ENCODE measurements around the gene COPG1. TPM values are rescaled to one million over a fixed set of nuclear protein-coding genes. Genes with fewer than 3 reads are reported as not detected.

Gene COPG1
- total RNA-seq, 8 experiments from 2014 or later: 98.3 to 201 (median 160) TPM

DNA sequence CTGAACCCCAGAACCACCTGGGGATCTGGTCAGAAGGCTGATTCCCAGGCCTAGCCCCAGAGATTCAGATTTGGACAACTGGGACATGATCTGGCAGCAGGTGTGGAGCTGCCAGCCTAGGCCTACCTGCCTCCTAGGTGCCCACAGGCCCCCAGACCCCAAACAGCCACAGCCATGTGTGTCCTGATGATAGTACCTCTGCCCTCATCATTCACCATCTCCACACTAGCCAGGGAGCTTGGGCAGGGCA, 63.9 kb downstream of the COPG1 start:
- in situ Hi-C loops (cut with MboI; ENCODE audit: low pct_unique_long_range_greater_than_20kb in 2 of 9, low sequenced_read_pairs in 9 of 9, unreplicated experiment in 9 of 9): no loop called here
- peaks cover 5 to 14% of the 10 kb centered on the region in 2 donors for H3K4me1 ChIP-seq (replicated peaks in 1 of 2)
- no peak overlapping the region for H3K27ac ChIP-seq
- H3K4me3 ChIP-seq: no peak overlapping the region
- ATAC-seq (replicated peaks in 6 of 8): peak in 1 of 8 experiments; percentile 1

DNA sequence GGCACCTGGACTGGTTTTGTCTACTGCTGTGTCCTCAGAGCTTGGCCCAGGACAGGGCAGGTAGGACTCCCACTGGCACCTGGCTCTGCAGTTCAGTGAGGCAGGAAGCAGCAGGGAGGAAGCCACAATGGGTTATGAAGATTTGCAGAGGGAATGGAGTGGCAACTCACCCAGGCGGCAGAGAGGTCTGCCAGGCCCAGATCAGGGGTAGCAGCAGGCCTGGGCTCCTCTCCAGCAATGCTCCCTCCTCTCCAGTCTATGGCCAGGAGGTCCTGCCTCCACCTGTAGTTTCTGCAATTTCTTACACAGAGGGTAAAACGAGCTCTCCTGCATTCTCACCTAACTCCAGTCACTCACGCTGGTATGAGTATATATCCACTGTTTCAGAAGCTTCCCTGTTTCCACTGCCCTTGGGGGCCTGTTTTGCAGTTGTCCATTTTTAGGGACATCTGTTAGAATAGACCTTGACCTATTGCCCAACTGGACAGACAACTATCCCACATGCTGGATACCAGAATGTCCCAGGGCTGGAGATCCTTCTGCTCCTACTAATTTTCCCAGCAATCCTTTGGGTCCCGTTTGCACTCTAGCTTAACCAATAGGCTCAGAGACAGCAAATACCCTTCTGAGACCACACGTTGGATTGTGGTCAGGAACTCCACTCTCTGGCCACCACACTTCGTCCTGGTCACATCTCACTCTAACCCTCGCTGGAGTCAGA, 64.4 kb downstream of the COPG1 start:
- Histone ChIP-seq H3K4me3 (peak overlapping the region; percentile 70 to 79 (median 73)), H3K4me1 (replicated peaks in 1 of 2) (peaks cover 5 to 14% of the 10 kb centered on the region in 2 donors), H3K27ac (no peak overlapping the region)
- ATAC-seq (replicated peaks in 6 of 8): peak in 4 of 8 experiments; percentile 0 to 1 (median 0)
- in situ Hi-C loops (cut with MboI; ENCODE audit: low pct_unique_long_range_greater_than_20kb in 2 of 9, low sequenced_read_pairs in 9 of 9, unreplicated experiment in 9 of 9): no loop called here
- WGBS, 10 experiments: 0 to 80% (median 44%) methylated on average over 1 to 6 of the region's 7 CpGs; no CpG with 5 or more reads in 2 of the 10 experiments

DNA sequence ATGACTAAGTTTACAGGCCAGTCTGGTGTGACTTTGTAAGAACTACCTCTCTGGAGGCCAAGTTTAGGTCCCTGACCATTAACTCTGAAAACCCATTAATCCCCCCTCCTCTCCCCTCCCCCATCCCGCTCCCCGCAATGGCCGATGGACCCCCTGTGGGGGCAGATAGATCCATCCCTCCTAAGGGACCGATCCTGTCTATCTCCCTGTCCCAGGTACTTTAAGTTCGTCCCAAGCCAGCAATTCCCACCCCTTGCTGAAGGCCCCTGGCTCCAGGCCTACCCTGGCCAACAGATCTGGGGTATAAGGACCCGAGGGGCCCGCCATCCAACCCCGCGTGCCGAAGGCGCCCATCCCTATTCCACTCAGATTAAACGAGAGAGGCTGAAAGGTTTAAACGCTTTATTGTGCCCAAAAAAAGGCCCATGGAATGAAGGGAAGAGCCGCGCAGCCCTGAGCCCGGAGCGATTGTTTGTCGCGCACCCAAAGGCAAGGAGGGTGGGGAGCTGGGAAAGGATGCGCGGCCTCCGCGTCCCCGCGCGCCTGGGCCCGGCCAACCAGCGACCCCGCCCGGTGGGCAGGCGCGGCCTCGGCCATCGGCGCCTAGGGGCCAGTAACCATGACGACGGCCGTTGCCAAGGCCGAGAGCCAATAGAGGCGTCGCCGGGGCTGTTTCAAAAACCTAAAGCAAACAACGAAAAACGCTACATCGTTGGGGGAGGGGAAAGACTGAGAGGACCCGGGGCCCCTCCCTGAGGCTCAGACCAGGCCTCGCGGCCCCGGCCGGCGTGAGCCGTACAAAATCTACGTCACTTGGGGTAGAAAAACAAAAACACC, 65.2 kb downstream of the COPG1 start:
- in situ Hi-C loops (cut with MboI; ENCODE audit: low pct_unique_long_range_greater_than_20kb in 2 of 9, low sequenced_read_pairs in 9 of 9, unreplicated experiment in 9 of 9): no loop called here
- peak overlapping the region; percentile 52 to 82 for H3K27ac ChIP-seq
- H3K4me3 ChIP-seq: peak overlapping the region; percentile 70 to 79 (median 73)
- ATAC-seq (replicated peaks in 6 of 8): peak; percentile 42 to 75 (median 72)
- peaks cover 5 to 14% of the 10 kb centered on the region in 2 donors for H3K4me1 ChIP-seq (replicated peaks in 1 of 2)
- 0 to 1% (median 0%) methylated on average over 2 to 21 of the region's 53 CpGs; no CpG with 5 or more reads in 6 of the 10 experiments for WGBS, 10 experiments

DNA sequence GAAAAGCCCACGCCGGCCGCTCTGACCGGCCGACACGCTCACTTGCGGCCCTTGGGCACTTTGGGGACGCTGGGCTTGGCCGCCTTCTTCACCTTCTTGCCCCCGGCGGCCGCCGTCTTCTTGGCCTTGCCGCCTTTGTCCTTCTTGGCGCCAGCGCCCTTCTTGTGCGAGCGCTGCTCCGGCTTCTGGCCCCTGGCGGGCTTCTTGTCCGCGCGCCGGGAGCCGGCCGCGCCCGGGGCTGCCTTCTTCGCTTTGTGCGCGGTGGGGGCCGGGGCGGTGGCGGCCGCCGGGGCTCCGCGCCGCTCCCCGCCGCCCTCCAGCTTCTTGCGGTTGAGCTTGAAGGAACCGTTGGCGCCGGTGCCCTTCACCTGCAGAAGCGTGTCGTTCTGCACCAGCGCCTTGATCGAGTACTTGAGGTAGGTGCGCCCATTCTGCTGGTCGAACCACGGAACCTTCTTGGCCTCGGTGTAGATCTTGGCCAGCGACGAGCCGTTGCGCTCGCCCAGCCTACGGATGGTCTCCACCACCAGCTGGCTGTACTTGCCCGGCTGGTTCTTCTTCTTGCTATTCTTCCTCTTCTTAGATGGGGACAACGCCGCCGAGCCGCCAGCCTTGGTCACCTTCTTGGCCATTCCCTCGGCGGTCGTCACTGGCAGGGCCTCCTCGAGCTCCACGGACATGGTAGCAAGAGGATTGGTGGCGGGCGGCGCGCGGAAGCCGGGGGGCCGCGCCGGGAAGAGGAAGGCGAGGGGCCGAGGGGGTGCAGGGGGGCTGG, 66.0 kb downstream of the COPG1 start:
- H3K27ac ChIP-seq: peak overlapping the region; percentile 52 to 82
- 0 to 4% (median 2%) methylated on average over 4 to 11 of the region's 80 CpGs; no CpG with 5 or more reads in 4 of the 10 experiments for WGBS, 10 experiments
- H3K4me1 ChIP-seq (replicated peaks in 1 of 2): peaks cover 5 to 14% of the 10 kb centered on the region in 2 donors
- ATAC-seq (replicated peaks in 6 of 8): peak; percentile 0 to 10 (median 6)
- in situ Hi-C loops (cut with MboI; ENCODE audit: low pct_unique_long_range_greater_than_20kb in 2 of 9, low sequenced_read_pairs in 9 of 9, unreplicated experiment in 9 of 9): no loop called here
- H3K4me3 ChIP-seq: peak overlapping the region; percentile 70 to 79 (median 73)

DNA sequence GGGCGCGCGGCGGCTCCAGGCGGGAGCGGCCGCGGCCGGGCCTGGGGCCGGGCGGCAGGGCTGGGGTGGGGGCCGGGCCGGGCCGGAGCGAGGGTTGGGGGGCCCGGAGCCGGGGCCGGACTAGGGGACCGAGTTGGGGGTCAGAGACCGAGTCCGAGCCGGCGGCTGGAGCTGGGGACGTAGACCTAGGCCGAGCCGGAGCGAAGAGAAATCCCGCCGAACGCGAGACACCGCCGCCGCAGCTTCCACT, 66.5 kb downstream of the COPG1 start:
- peaks cover 5 to 14% of the 10 kb centered on the region in 2 donors for H3K4me1 ChIP-seq (replicated peaks in 1 of 2)
- WGBS, 10 experiments: no CpG with 5 or more reads among the region's 34 CpGs
- H3K4me3 ChIP-seq: peak overlapping the region; percentile 70 to 79 (median 73)
- in situ Hi-C loops (cut with MboI; ENCODE audit: low pct_unique_long_range_greater_than_20kb in 2 of 9, low sequenced_read_pairs in 9 of 9, unreplicated experiment in 9 of 9): no loop called here
- ATAC-seq (replicated peaks in 6 of 8): peak in 2 of 8 experiments; percentile 22 to 25
- H3K27ac ChIP-seq: peak overlapping the region; percentile 46 to 82

DNA sequence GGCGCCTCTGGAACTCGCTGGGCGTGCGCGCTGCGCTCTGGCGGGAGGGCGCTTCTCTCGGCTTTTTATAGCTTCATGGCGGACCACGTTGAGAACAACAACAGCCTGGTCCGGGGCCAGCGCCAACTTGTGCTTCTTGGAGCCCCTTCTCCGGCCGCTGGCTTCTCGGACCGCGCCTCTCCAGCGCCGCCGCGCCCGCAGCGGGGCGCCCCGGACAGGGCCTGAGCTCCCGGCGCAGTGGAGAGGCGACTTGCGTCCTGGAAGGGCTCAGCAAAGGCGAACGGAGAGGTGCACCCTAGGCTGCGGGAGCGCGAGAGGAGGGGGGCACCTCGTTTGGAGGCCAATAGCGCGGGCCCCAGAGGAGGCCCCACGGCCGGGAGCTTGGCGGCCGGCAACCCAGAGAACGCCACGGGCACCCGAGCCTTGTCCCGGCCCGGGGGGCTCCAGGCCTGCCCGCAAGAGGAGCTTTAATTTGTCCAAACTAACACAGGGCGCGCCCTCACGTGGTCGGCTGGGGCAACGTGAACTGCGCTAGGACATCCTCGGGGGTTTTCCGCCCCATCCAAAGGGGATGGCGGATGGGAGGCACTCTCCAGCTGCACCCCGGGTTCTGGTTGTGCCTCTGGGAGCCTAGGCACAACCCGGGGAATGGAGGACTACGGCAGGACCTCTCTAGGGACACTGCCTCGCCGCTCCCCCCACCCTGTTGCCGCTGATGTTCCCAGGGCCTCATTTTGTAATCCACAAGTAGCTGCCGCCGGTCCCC, 67.0 kb downstream of the COPG1 start:
- Histone ChIP-seq H3K4me1 (replicated peaks in 1 of 2) (peaks cover 5 to 14% of the 10 kb centered on the region in 2 donors), H3K4me3 (peak overlapping the region; percentile 70 to 79 (median 73)), H3K27ac (peak overlapping the region; percentile 4 to 82)
- ATAC-seq (replicated peaks in 6 of 8): peak; percentile 24 to 64 (median 46)
- in situ Hi-C loops (cut with MboI; ENCODE audit: low pct_unique_long_range_greater_than_20kb in 2 of 9, low sequenced_read_pairs in 9 of 9, unreplicated experiment in 9 of 9): no loop called here
- WGBS, 10 experiments: 0 to 7% (median 0%) methylated on average over 2 to 5 of the region's 65 CpGs; no CpG with 5 or more reads in 5 of the 10 experiments

DNA sequence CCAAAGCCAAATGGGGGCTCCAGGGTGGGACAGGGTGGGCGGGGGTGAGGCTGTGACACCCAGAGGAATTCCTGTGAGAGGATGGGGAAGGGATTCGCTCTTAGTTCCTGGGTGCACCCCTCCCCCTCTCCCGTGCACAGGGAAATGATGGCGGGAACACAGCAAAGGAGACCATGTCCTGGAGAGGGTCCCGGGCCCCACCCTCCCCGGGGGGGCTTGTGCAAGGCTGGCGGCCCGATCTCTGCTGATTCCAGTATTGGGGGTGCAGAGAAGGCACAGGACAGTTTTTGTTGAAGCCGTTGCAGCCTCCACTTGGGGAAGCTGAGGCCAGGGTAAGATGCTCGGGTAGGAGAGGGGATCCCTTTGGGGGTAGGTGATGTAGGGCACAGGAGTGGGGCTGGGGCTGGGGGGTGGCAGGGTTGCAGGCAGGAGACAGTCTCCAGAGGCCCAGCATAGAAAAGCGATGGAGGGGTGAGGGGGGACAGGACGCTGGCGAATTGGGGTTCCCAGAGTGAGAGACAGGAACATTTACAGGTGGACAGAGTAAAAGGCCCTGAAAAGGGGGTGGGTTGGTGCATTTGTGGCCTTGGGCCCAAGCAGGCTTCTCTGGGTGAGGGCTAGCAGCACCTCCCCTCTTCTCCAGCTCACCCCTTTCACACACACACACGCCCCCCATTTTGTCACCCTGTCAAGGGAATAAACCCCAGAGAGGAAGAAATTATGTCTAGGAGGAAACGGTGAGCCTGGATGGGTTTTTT, 67.8 kb downstream of the COPG1 start:
- 20 to 80% methylated on average over 1 of the region's 15 CpGs; no CpG with 5 or more reads in 8 of the 10 experiments for WGBS, 10 experiments
- in situ Hi-C loops (cut with MboI; ENCODE audit: low pct_unique_long_range_greater_than_20kb in 2 of 9, low sequenced_read_pairs in 9 of 9, unreplicated experiment in 9 of 9): no loop called here

DNA sequence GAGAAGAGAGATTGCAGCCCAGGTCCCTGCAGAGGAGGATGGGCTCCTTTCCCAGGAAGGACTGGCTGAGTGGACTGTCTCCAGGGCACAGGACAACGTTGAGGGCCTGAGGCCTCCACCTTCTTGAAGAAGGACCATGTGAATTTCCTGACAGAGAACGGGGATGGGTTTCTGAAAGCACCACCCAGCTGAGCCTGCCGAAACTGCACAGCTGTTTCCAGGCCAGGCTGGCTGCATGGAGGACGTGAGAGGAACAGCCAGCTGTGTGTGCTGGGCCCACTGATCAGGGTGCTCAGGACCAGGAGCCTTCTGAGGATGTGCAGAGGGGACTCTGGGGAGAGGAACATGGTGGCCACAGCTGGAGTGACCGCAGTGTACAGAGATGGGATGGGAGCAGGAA, 68.4 kb downstream of the COPG1 start:
- in situ Hi-C loops (cut with MboI; ENCODE audit: low pct_unique_long_range_greater_than_20kb in 2 of 9, low sequenced_read_pairs in 9 of 9, unreplicated experiment in 9 of 9): no loop called here
- H3K27ac ChIP-seq: no peak overlapping the region
- ATAC-seq (replicated peaks in 6 of 8): no peak
- WGBS, 10 experiments: 6 to 83% methylated on average over 1 to 3 of the region's 5 CpGs; no CpG with 5 or more reads in 8 of the 10 experiments
- peaks cover 5 to 14% of the 10 kb centered on the region in 2 donors for H3K4me1 ChIP-seq (replicated peaks in 1 of 2)
- no peak overlapping the region for H3K4me3 ChIP-seq

More for the DNA sequence above, 67.8 kb downstream of the COPG1 start:
- H3K4me3 ChIP-seq: peak overlapping the region; percentile 70 to 79 (median 73)
- peaks cover 5 to 14% of the 10 kb centered on the region in 2 donors for H3K4me1 ChIP-seq (replicated peaks in 1 of 2)
- ATAC-seq (replicated peaks in 6 of 8): no peak
- peak overlapping the region in 1 of 2 donors; percentile 82 for H3K27ac ChIP-seq

DNA sequence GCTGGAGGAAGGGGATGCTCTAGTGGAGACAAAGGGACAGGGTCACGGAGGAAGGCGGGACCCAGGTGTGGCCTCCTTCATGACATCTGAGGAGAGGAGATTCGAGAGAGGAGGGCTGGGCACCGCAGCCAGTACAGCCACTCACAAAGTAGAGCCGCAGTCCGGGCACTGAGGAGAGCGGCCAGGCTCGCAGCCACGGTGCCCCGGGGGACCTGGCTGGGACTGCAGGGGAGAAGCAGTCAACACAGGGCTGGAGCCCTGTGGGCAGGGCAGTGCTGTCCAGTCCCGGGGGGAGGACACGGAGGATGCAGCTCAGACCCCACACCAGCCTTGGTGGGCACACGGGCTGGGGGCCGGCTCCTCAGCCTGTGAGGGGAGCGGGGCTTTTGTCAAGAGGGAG, 69.5 kb downstream of the COPG1 start:
- 80 to 87% (median 82%) methylated on average over 1 to 6 of the region's 15 CpGs; no CpG with 5 or more reads in 5 of the 10 experiments for WGBS, 10 experiments
- in situ Hi-C loops (cut with MboI; ENCODE audit: low pct_unique_long_range_greater_than_20kb in 2 of 9, low sequenced_read_pairs in 9 of 9, unreplicated experiment in 9 of 9): no loop called here
- ATAC-seq (replicated peaks in 6 of 8): no peak
- Histone ChIP-seq H3K27ac (no peak overlapping the region), H3K4me3 (no peak overlapping the region), H3K4me1 (replicated peaks in 1 of 2) (peaks cover 5 to 9% of the 10 kb centered on the region in 2 donors)

DNA sequence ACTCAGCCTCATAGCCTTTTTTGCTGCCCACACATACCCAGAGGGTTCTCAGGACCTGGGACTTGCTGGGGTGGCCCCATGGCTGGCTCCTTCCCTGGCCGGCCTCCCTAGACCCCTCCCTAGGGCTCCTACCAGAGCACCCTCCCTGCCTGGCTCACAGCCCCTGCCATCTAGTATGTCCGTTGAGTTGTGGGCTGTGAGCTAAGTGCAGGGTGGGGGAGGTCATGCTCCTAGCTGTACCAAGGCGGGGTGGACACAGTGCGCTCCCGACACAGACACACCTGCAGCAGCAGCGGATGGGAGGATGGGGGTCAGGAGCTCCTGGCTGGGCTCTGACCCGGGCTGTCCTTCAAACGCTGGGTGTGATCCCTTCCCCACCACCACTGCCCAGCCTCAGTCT, 70.9 kb downstream of the COPG1 start:
- Histone ChIP-seq H3K4me3 (no peak overlapping the region), H3K4me1 (replicated peaks in 1 of 2) (peaks cover 5 to 6% of the 10 kb centered on the region in 2 donors), H3K27ac (no peak overlapping the region)
- 60 to 100% (median 84%) methylated on average over 1 to 3 of the region's 8 CpGs; no CpG with 5 or more reads in 6 of the 10 experiments for WGBS, 10 experiments
- no peak for ATAC-seq (replicated peaks in 6 of 8)
- in situ Hi-C loops (cut with MboI; ENCODE audit: low pct_unique_long_range_greater_than_20kb in 2 of 9, low sequenced_read_pairs in 9 of 9, unreplicated experiment in 9 of 9): no loop called here

DNA sequence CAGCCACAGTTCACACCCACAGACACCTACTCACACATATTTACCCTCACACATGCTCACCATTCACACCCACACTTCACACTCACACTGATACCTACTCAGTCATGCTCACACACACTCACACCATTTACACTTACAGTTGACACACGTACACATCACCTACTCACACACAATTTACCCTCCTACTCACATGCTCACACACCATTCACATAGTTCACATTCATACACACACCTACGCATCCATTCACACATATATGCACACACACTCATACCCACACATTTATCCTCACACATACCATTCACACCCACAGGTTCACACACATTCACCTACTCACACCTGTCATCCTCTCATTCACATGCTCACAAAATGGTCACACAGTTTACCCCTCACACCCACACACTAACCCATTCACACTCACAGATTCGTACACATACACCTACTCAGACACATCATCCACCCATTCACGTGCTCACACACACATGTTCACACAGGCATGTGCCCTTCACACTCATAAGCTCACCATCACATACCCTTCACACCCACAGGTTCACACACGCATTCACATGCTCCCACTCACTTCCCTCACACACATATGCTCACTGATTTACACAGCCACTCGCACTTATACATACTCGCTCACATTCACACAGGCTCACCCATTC, 71.5 kb downstream of the COPG1 start:
- Histone ChIP-seq H3K27ac (no peak overlapping the region), H3K4me3 (no peak overlapping the region), H3K4me1 (replicated peaks in 1 of 2) (peaks cover 5 to 6% of the 10 kb centered on the region in 2 donors)
- in situ Hi-C loops (cut with MboI; ENCODE audit: low pct_unique_long_range_greater_than_20kb in 2 of 9, low sequenced_read_pairs in 9 of 9, unreplicated experiment in 9 of 9): no loop called here
- WGBS, 10 experiments: 40 to 100% (median 90%) methylated on average over 1 to 5 of the region's 7 CpGs; no CpG with 5 or more reads in 1 of the 10 experiments
- no peak for ATAC-seq (replicated peaks in 6 of 8)

All from motor neuron (in vitro differentiated cells).